CD4-positive, alpha-beta T cell treated with Interleukin-12 subunit alpha and Interleukin-12 subunit beta, for 1 hour (primary cell): ENCODE results near the gene LMO1.

Experiments used
- DNase-seq: peaks from one replicate; pipeline ENCODE4 v3.0.0-alpha.2; 2020

The LMO1 gene

GRCh38 chr11:8288166-8288772, 24.6 kb upstream of the LMO1 start:
- DNase-seq = no peak

- no peak for DNase-seq
These were observed 24.0 kb upstream of the LMO1 start for GRCh38 chr11:8287703-8288102.

GRCh38 chr11:8287297-8287696, 23.6 kb upstream of the LMO1 start:
- no peak for DNase-seq

GRCh38 chr11:8286886-8287285, 23.2 kb upstream of the LMO1 start:
- DNase-seq = no peak

- DNase-seq = no peak
These were observed 22.1 kb upstream of the LMO1 start for GRCh38 chr11:8285796-8286195.

- DNase-seq = no peak
These were observed 21.6 kb upstream of the LMO1 start for GRCh38 chr11:8285228-8285627.

- DNase-seq = no peak
These were observed 20.0 kb upstream of the LMO1 start for GRCh38 chr11:8283465-8284230.

GRCh38 chr11:8283100-8283464, 19.4 kb upstream of the LMO1 start:
- no peak for DNase-seq

GRCh38 chr11:8282631-8283030, 19.0 kb upstream of the LMO1 start:
- no peak for DNase-seq

GRCh38 chr11:8281266-8281665, 17.6 kb upstream of the LMO1 start:
- no peak for DNase-seq

- no peak for DNase-seq
These were observed 14.0 kb upstream of the LMO1 start for GRCh38 chr11:8277691-8278090.

GRCh38 chr11:8276528-8276927, 12.8 kb upstream of the LMO1 start:
- DNase-seq = no peak

- no peak for DNase-seq
These were observed 9.6 kb upstream of the LMO1 start for GRCh38 chr11:8273287-8273686.

- DNase-seq = no peak
These were observed 7.6 kb upstream of the LMO1 start for GRCh38 chr11:8271106-8271886.

- DNase-seq = no peak
These were observed 6.0 kb upstream of the LMO1 start for GRCh38 chr11:8269636-8270035.

GRCh38 chr11:8268530-8269400, 5.1 kb upstream of the LMO1 start:
- no peak for DNase-seq

GRCh38 chr11:8267831-8268529, 4.3 kb upstream of the LMO1 start:
- DNase-seq = peak; percentile 6

- DNase-seq = no peak
These were observed 3.6 kb upstream of the LMO1 start for GRCh38 chr11:8267280-8267679.

- DNase-seq = no peak
These were observed 2.9 kb upstream of the LMO1 start for GRCh38 chr11:8266246-8267241.

GRCh38 chr11:8265681-8266241, 2.1 kb upstream of the LMO1 start:
- no peak for DNase-seq
